Naive thymus-derived CD8-positive, alpha-beta T cell (primary cell): ENCODE results near the gene SH3D19. TPM values are rescaled to one million over a fixed set of nuclear protein-coding genes. Genes with fewer than 3 reads are reported as not detected.
A peak's percentile ranks its signal among the peaks of the same experiment; 100 is the strongest.

ENCODE experiments used
- ATAC-seq, 2 donors: fragments of 150-1000 bp; cut with Tn5 transposase in 1 of 2; sonication (Bioruptor Pico), chemical (Tn5 transposase) in 1 of 2; 1 replicate in 1 of 2; 2 replicates in 1 of 2; pipeline ENCODE4 v1.10.0; 2021; ENCODE audit warnings: mild to moderate bottlenecking in 2 of 2, moderate library complexity in 2 of 2
- POLR2A ChIA-PET: fragments of 350-600 bp; sonication (Branson Sonifier 250); formaldehyde crosslinking; loops from one replicate; lab custom pipeline; 2021; ENCODE audit warnings: antibody characterized with exemption; lab: Charles Lee
- DNase-seq, 10 donors: peaks; one replicate each; pipeline versions ENCODE4 v3.0.0 to v3.0.0-alpha.2; 2020 to 2022
- H3K27ac Mint-ChIP-seq, 10 donors: one replicate each; pipeline ENCODE4 v1.8.0; 2020 to 2022; ENCODE audit warnings: mild to moderate bottlenecking in 10 of 10, mixed read lengths in 10 of 10, moderate library complexity in 4 of 10, inconsistent platforms in 1 of 10
- H3K27me3 Mint-ChIP-seq, 5 donors: one replicate each; pipeline ENCODE4 v1.8.0; 2021 to 2022; ENCODE audit warnings: mixed read lengths in 5 of 5
- H3K36me3 Mint-ChIP-seq, 3 donors: one replicate each; pipeline ENCODE4 v1.8.0; 2020 to 2022; ENCODE audit warnings: mixed read lengths in 3 of 3, mild to moderate bottlenecking in 2 of 3, inconsistent platforms in 1 of 3
- H3K4me1 Mint-ChIP-seq, 4 donors: one replicate each; pipeline ENCODE4 v1.8.0; 2021 to 2022; ENCODE audit warnings: mixed read lengths in 4 of 4
- H3K4me3 Mint-ChIP-seq, 10 donors: one replicate each; pipeline ENCODE4 v1.8.0; 2020 to 2022; ENCODE audit warnings: mild to moderate bottlenecking in 10 of 10, mixed read lengths in 10 of 10, moderate library complexity in 6 of 10, inconsistent platforms in 1 of 10
- H3K9me3 Mint-ChIP-seq, 9 donors: one replicate each; pipeline ENCODE4 v1.8.0; 2020 to 2022; ENCODE audit warnings: mixed read lengths in 9 of 9, mild to moderate bottlenecking in 3 of 9, inconsistent platforms in 1 of 9, moderate library complexity in 1 of 9
- polyA plus RNA-seq, 3 donors: library from polyadenylated mRNA; unstranded; fragments of 300-500 nt; fragmentation: Illumina TruSeq; gene quantifications; one replicate each; pipeline ENCODE4 v1.2.3, GENCODE V29; 2021
- total RNA-seq, 8 experiments: library from RNA in 2 of 8; stranded (reverse) in 2 of 8; gene quantifications; one replicate each; pipeline ENCODE4 v1.2.3 and lab custom pipeline; 2021 to 2026

Gene SH3D19
- total and polyA plus RNA-seq, 5 experiments from 2014 or later = 0.42 to 0.62 (median 0.58) TPM; not detected in 1

DNA sequence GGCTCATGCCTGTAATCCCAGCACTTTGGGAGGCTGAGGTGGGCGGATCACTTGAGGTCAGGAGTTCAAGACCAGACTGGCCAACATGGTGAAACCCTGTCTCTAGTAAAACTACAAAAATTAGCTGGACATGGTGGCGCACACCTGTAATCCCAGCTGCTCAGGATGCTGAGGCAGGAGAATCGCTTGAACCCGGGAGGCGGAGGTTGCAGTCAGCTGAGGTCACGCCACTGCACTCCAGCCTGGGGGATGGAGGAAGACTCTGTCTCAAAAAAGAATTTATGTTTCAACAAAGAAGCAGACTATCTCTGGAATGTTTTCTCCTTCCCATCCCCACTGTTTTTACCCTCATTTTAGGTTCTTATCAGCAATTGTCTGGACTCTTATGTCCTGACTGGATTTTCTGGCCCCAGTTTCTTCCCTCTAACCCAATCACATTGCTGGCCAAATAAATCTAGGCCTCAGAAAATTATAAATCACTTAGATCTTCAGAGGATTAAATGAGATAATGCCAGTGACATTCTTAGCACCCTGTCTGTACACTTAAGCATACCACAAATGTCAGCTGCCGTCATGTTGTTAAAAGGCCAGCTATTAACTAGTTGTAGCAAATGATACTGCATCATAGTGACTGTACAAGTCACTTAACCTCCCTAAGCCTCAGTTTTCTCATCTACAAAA is 93.3 kb downstream of the SH3D19 start:
- POLR2A ChIA-PET = no interaction called here
- no peak for DNase-seq
- H3K9me3 Mint-ChIP-seq = peaks cover 0 to 3% (median 0%) of the 10 kb centered on the region in 9 donors
- no peaks in the 10 kb centered on the region for H3K4me1 Mint-ChIP-seq
- no peak overlapping the region for H3K27ac Mint-ChIP-seq
- peaks cover 8 to 49% (median 15%) of the 10 kb centered on the region in 5 donors for H3K27me3 Mint-ChIP-seq
- no peaks in the 10 kb centered on the region for H3K36me3 Mint-ChIP-seq
- H3K4me3 Mint-ChIP-seq = no peak overlapping the region
- ATAC-seq = no peak

DNA sequence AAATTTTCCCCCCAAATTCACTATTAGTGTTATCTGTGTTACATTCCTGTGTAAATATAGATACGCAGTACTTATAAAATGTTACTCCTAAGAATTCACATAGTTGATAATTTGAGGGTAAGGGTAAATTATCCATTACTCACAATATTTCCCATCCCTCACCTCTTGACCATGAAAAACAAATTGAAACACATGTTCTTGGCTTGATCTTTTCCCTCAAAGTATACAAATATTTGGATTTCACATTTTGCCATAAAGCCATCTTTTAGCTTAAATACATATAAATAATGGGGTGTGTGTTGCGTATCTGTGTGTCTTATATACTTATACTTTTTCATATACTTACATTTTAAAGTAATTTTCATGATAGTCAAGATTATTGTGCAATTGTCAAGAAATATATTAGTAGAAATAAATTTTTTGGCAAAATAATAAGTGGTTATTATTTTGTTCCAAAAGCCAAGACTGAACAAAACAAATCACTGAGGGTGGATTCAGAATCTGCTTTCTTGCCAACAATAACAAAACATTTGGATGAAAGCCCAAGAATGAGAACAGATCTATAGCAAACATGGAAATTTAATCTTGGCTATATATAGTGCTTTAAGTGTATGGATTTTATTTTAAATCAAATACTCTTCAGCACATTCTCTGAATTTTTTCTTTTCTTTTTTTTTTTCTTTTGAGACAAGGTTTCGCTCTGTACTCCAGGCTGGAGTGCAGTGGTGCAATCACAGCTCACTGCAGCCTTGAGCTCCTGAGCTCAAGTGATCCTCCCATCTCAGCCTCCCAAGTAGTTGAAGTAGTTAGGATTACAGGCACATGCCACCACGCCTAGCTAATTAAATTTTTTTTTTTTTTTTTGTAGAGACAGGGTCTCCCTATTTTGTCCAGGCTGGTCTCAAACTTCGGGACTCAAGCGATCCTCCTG is 97.0 kb downstream of the SH3D19 start:
- DNase-seq (no peak), ATAC-seq (no peak)
- Mint-ChIP-seq H3K27ac (no peak overlapping the region), H3K36me3 (no peaks in the 10 kb centered on the region), H3K4me3 (no peak overlapping the region), H3K4me1 (peaks cover 0 to 2% (median 0%) of the 10 kb centered on the region in 4 donors), H3K27me3 (peaks cover 14 to 68% (median 20%) of the 10 kb centered on the region in 5 donors), H3K9me3 (peaks cover 0 to 3% (median 0%) of the 10 kb centered on the region in 9 donors)
- POLR2A ChIA-PET = no interaction called here

DNA sequence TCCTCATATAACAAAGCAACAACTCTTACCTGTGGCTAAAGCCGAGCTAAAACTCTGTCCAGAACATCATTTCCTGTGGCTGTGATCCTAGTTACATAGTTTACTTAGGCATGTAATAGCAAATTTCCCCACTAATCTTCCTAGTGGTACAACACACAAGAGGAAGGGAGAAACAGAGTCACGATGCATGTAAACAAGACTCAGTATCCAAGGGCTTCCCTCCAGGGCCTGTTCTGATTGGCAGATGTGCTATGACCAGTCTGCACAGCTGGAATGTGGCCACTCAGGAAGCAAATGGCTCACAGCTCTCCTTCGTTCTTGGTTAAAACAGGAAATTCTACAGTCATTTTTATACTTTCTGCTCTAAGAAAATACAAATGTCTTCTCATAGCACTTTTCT is 97.7 kb downstream of the SH3D19 start:
- H3K27ac Mint-ChIP-seq = no peak overlapping the region
- peaks cover 17 to 68% (median 27%) of the 10 kb centered on the region in 5 donors for H3K27me3 Mint-ChIP-seq
- H3K4me1 Mint-ChIP-seq = peaks cover 0 to 2% (median 0%) of the 10 kb centered on the region in 4 donors
- no peaks in the 10 kb centered on the region for H3K36me3 Mint-ChIP-seq
- POLR2A ChIA-PET = no interaction called here
- peaks cover 0 to 3% (median 0%) of the 10 kb centered on the region in 9 donors for H3K9me3 Mint-ChIP-seq
- no peak for ATAC-seq
- DNase-seq = no peak
- no peak overlapping the region for H3K4me3 Mint-ChIP-seq

DNA sequence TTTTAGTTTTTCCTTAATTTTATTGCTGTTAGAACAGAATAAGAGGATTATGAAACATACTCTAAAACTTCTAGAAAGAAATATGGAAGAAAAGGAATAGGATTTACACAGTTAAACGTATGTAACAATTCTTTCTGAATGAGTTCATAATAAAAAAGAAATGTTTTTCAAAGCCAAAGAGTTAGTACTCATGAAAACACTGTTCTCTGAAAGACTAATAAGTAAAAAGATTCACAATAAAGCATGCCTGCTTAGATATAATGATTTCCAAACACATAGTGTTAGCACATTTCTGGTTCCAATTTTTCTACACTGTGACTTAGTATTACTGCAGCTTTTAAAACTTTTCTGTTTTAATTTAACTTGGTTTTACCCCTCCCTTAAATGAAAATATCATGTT is 98.2 kb downstream of the SH3D19 start:
- Mint-ChIP-seq H3K4me1 (peaks cover 0 to 2% (median 0%) of the 10 kb centered on the region in 4 donors), H3K27ac (no peak overlapping the region), H3K36me3 (no peaks in the 10 kb centered on the region), H3K9me3 (peaks cover 0 to 3% (median 0%) of the 10 kb centered on the region in 9 donors), H3K4me3 (no peak overlapping the region), H3K27me3 (peaks cover 17 to 65% (median 30%) of the 10 kb centered on the region in 5 donors)
- DNase-seq (no peak), ATAC-seq (no peak)
- POLR2A ChIA-PET = no interaction called here

DNA sequence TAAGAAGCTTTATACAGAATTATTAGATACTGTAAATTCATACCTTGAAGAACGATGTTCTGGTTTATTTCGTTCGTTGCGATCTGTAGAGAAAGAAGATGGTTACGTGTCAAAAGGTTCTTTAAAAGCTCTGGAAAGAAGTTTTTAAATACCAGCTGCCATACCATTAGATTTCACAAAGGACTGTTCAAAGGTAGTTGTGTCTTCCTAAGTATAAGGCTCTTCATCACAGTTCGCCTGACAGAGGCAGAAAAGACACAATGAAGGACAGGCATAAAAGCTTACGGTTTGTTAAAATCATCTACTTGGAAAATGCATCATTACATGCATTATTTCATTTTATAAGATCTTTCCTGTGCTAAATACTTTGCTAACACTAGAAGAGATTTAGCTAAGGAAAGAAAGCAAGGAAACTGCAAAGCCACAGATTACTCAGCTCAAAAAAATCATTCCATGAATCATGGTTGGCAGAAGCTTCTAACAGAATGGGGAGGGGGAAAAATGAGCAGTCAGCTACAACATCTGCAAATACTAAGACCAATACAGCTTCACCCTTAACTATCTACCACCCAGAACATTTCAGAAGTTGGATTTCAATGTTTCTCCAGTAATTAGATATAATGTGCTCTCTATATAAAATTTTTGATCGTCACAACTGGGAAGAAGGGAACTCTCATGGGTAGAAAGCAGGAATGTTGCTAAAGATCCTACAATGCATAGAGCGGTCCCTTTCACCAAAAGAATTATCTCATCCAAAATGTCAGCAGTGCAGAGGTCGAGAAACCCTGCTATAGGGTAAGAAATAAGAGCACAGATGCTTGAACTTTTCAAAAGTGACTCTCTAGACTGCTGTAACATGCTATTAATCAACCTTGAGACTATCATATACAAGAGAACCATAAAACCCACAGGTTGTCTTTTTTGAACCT is 99.1 kb downstream of the SH3D19 start:
- POLR2A ChIA-PET = no interaction called here
- Mint-ChIP-seq H3K4me1 (peaks cover 0 to 2% (median 0%) of the 10 kb centered on the region in 4 donors), H3K9me3 (peaks cover 0 to 3% (median 0%) of the 10 kb centered on the region in 9 donors), H3K4me3 (no peak overlapping the region), H3K27me3 (peaks cover 17 to 62% (median 33%) of the 10 kb centered on the region in 5 donors), H3K36me3 (no peaks in the 10 kb centered on the region), H3K27ac (no peak overlapping the region)
- ATAC-seq (no peak), DNase-seq (no peak)

DNA sequence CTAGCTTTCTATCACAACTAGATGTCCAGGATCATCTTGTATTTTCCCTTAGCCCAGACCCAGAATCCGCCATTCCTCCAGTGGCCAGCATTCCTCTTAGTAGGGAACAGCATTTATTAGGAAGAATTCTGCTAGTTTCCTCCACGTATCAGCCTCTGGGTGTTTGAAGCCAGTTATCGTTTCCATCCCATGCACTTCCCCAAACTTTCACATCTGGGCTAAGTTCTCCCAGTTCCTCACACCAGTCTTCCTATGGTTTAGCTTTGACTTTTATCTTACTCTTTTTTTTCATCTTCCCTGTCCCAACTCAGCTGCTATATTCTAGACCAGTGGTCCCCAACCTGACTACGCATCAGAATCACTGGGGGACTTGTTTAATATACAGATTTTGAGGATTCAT is 101.9 kb downstream of the SH3D19 start:
- ATAC-seq = no peak
- H3K27me3 Mint-ChIP-seq = peaks cover 16 to 65% (median 29%) of the 10 kb centered on the region in 5 donors

DNA sequence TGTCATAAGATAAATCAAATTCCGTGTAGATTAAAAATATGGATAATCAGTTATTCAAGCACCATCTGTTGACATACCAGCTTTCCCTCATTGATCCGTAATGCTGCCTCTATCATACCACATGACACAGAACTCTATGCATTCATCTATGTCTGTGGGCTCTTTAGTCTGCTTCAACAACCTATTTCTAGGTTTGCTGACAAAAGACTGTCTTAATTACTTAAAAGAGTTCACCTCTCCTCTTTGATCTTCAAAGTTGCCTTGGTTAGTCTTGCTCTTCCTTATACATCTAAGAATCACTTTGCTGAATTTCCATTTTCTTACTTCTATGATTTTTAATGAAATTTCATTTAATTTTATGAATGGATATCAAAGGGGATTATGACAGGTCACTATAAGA is 105.5 kb downstream of the SH3D19 start:
- Mint-ChIP-seq H3K9me3 (peaks cover 0 to 3% (median 0%) of the 10 kb centered on the region in 9 donors), H3K27me3 (peaks cover 15 to 55% (median 26%) of the 10 kb centered on the region in 5 donors), H3K36me3 (peaks cover 0 to 6% (median under 1%) of the 10 kb centered on the region in 3 donors), H3K4me3 (no peak overlapping the region), H3K4me1 (peaks cover 0 to 8% (median 4%) of the 10 kb centered on the region in 4 donors), H3K27ac (no peak overlapping the region)
- DNase-seq (peak in 3 of 10 donors; percentile 0 to 13 (median 5)), ATAC-seq (peak; percentile 28 to 57)
- POLR2A ChIA-PET = no interaction called here

More for the DNA sequence above, 101.9 kb downstream of the SH3D19 start:
- Mint-ChIP-seq H3K4me3 (no peak overlapping the region), H3K4me1 (peaks cover 0 to 8% (median 4%) of the 10 kb centered on the region in 4 donors), H3K9me3 (no peaks in the 10 kb centered on the region), H3K27ac (peak overlapping the region in 1 of 10 donors; percentile 6), H3K36me3 (no peaks in the 10 kb centered on the region)
- no peak for DNase-seq
- POLR2A ChIA-PET = no interaction called here

DNA sequence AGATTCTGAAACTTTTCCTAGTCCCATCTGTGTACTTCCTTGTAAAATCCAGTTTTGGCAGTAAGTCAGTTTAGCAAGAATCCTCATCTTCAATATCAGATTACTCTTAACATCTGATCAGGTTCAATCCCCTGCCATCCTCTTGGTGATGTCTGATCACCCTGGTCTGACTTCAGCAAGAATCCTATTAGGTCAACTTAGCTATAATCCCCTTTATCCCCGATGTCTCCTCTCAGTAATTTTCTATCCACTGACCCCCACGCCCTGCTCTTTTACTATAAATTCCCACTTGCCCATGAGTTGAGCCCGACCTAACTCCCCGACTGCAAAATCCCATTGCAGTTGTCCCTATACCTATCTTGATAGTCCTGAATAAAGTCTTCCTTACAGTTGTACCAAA is 106.3 kb downstream of the SH3D19 start:
- Mint-ChIP-seq H3K9me3 (peaks cover 0 to 3% (median 0%) of the 10 kb centered on the region in 9 donors), H3K36me3 (peaks cover 0 to 7% (median 1%) of the 10 kb centered on the region in 3 donors), H3K4me3 (no peak overlapping the region), H3K27ac (peak overlapping the region in 1 of 10 donors; percentile 30), H3K27me3 (peaks cover 10 to 50% (median 22%) of the 10 kb centered on the region in 5 donors), H3K4me1 (peaks cover 0 to 8% (median 4%) of the 10 kb centered on the region in 4 donors)
- DNase-seq (no peak), ATAC-seq (no peak)
- POLR2A ChIA-PET = no interaction called here

DNA sequence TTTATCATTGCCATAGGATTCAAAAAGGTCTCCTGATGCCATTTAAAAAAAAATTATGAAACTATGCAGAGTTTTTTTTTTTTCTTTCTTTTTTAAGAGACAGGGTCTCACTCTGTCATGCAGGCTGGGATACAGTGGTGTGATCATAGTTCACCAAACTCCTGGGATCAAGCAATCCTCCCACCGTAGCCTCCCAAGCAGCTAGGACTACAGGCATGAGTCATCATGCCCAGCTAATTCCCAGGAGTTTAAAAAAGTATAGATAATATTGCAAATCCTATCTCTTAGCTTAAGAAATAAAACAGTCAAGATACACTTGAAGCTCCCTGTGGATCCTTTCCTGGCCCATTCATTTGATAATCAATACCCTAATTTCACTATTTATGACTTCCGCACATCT is 107.1 kb downstream of the SH3D19 start:
- Mint-ChIP-seq H3K36me3 (peaks cover 0 to 7% (median 1%) of the 10 kb centered on the region in 3 donors), H3K27me3 (peaks cover 10 to 43% (median 16%) of the 10 kb centered on the region in 5 donors), H3K27ac (no peak overlapping the region), H3K4me1 (peaks cover 0 to 8% (median 2%) of the 10 kb centered on the region in 4 donors), H3K4me3 (no peak overlapping the region), H3K9me3 (peaks cover 0 to 4% (median 0%) of the 10 kb centered on the region in 9 donors)
- POLR2A ChIA-PET = no interaction called here
- no peak for DNase-seq
- ATAC-seq = no peak

DNA sequence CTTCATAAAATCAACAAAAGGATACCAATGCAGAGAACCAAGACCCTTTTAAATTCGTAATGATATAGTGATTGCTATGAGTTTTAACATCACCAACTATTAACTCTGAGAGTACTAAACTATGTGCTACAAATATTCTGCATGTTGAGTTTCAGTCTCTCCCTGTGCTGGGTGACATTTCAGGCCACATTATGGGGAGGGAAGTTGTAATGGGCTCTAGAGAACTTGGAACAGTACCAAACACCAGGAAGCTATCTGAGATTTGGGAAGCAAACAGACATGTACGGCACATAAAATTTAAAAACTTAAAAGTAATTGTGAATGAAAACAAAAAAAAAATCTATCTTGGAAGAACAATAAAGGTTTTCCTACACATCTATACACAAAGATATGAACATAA is 108.1 kb downstream of the SH3D19 start:
- DNase-seq (no peak), ATAC-seq (no peak)
- H3K36me3 Mint-ChIP-seq = peaks cover 0 to 14% (median 1%) of the 10 kb centered on the region in 3 donors
- H3K27ac Mint-ChIP-seq = no peak overlapping the region
- peaks cover 10 to 43% (median 18%) of the 10 kb centered on the region in 5 donors for H3K27me3 Mint-ChIP-seq
- peaks cover 0 to 13% (median 0%) of the 10 kb centered on the region in 9 donors for H3K9me3 Mint-ChIP-seq
- H3K4me1 Mint-ChIP-seq = peaks cover 0 to 8% (median 2%) of the 10 kb centered on the region in 4 donors
- POLR2A ChIA-PET = no interaction called here
- no peak overlapping the region for H3K4me3 Mint-ChIP-seq

DNA sequence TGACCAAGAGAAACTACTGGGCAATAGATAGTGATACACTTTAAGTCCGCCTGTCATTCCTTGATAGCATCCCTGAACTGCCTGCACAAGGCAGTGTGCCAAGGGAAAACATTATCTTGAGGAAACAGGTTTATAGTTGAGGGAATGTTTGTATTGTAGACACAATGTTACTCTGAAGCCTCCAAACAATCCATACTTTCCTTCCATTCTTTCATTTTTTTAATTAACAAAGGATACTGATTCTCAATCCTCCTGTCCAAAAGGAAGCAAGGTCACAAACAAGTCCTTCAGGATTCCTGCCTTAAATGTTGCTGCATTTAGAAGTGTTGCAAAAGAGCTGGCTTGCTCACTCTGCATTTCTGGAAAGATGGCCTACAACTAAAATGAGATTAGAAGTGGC is 110.1 kb downstream of the SH3D19 start:
- H3K9me3 Mint-ChIP-seq = peaks cover 0 to 13% (median 0%) of the 10 kb centered on the region in 9 donors
- no peak for ATAC-seq
- peaks cover 0 to 14% (median 1%) of the 10 kb centered on the region in 3 donors for H3K36me3 Mint-ChIP-seq
- peaks cover 0 to 7% (median 2%) of the 10 kb centered on the region in 4 donors for H3K4me1 Mint-ChIP-seq
- POLR2A ChIA-PET = no interaction called here
- DNase-seq = no peak
- H3K27ac Mint-ChIP-seq = peak overlapping the region in 1 of 10 donors; percentile 82
- H3K27me3 Mint-ChIP-seq = peaks cover 5 to 44% (median 14%) of the 10 kb centered on the region in 5 donors
- no peak overlapping the region for H3K4me3 Mint-ChIP-seq

DNA sequence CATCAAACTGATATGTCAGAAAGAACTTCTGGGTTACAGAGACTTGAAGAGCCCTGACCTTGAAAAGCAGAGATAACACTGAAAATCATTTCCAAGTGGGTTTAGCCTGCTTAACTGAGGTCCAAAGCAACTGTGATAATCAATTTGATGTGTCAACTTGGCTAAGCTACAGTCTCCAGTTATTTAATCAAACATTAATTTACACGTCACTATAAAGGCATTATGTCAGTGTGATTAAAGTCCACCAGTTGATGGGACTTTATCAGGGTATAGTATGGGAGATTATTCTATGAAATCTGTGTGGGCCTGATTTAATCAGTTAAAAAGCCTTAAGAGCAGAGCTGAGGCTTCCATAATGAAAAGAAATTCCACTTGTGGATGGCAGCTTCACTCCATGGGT is 117.5 kb downstream of the SH3D19 start:
- Mint-ChIP-seq H3K27ac (no peak overlapping the region), H3K9me3 (peaks cover 0 to 4% (median 0%) of the 10 kb centered on the region in 9 donors), H3K27me3 (peaks cover 0 to 7% (median 2%) of the 10 kb centered on the region in 5 donors), H3K36me3 (peaks cover 0 to 4% (median 0%) of the 10 kb centered on the region in 3 donors), H3K4me3 (no peak overlapping the region), H3K4me1 (peaks cover 0 to 2% (median 0%) of the 10 kb centered on the region in 4 donors)
- DNase-seq (no peak), ATAC-seq (no peak)
- POLR2A ChIA-PET = no interaction called here
